Mammary epithelial cell (primary cell): ENCODE data around the gene COL8A2.

Source experiments
- EZH2 ChIP-seq: IDR thresholded peaks from 2 replicates; pipeline ENCODE4 v1.6.1; 2012; ENCODE audit warnings: low read length, inconsistent platforms, borderline replicate concordance
- TF ChIP-seq, protein P1 (sequence below), 2 donors: IDR thresholded peaks in 1 of 2; conservative IDR thresholded peaks in 1 of 2; 2 replicates each; pipeline ENCODE4 v1.5.1; 2011 to 2012; ENCODE audit warnings: inconsistent platforms in 2 of 2, low read length in 2 of 2, mild to moderate bottlenecking in 2 of 2, control low read depth in 1 of 2, low read depth in 1 of 2; ENCODE audit not compliant: insufficient read depth in 1 of 2; ENCODE audit errors: extremely low read depth in 1 of 2

DNA sequence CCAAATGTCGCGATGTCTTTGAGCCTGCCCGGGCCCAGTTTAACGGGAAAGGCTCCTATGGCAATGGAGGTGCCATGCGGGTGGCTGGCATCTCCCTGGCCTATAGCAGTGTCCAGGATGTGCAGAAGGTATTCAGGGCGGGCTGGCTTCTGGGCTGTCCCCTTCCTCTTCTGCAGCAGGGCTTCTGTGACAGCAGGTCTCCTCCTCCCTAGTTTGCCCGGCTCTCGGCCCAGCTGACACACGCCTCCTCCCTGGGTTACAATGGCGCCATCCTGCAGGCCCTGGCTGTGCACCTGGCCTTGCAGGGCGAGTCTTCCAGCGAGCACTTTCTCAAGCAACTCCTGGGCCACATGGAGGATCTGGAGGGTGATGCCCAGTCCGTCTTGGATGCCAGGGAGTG, 33.3 kb downstream of the COL8A2 start:
- TF ChIP-seq, protein P1, sequence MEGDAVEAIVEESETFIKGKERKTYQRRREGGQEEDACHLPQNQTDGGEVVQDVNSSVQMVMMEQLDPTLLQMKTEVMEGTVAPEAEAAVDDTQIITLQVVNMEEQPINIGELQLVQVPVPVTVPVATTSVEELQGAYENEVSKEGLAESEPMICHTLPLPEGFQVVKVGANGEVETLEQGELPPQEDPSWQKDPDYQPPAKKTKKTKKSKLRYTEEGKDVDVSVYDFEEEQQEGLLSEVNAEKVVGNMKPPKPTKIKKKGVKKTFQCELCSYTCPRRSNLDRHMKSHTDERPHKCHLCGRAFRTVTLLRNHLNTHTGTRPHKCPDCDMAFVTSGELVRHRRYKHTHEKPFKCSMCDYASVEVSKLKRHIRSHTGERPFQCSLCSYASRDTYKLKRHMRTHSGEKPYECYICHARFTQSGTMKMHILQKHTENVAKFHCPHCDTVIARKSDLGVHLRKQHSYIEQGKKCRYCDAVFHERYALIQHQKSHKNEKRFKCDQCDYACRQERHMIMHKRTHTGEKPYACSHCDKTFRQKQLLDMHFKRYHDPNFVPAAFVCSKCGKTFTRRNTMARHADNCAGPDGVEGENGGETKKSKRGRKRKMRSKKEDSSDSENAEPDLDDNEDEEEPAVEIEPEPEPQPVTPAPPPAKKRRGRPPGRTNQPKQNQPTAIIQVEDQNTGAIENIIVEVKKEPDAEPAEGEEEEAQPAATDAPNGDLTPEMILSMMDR (conservative IDR thresholded peaks at IDR 0.05 in 1 of 2, IDR thresholded peaks at IDR 0.05 in 1 of 2; ENCODE audit: extremely low read depth in 1 of 2, insufficient read depth in 1 of 2, low read depth in 1 of 2, low read length in 2 of 2) = no peak
- TF ChIP-seq EZH2 = no peak
